ENCODE data around the gene HSDL2.
"Not testable (repeated sequence)": the region's sequence is repeated elsewhere in the genome, so short reads cannot be mapped to it uniquely, and the experiment has no call there.

Gene HSDL2

GRCh38 chr9:112401175-112401815 is 21.4 kb downstream of the HSDL2 start:
- peak in 1 of 3 experiments; percentile 33 for DNase-seq

- peak in 1 of 3 experiments; percentile 33 for DNase-seq
These were observed 23.8 kb downstream of the HSDL2 start for GRCh38 chr9:112403614-112404201.

DNA sequence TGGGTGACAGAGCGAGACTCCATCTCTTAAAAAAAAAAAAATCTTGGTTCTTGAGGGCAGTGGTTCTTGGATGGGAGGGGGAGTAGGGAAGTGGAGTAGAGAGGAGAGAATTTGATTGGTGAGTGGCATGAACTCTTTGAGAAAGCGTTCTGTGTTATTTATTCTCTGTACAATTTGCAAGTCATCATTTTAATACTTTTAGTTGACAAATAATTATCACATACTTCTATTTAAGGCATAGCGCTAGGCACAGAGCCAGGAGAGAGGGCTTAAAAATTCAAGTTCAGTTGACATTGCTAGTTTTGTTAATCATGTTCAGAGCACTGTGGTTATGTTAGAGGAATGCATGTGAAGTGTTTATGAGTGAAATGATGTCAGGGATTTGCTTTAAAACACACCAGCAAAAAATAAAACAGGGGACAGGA is 24.6 kb downstream of the HSDL2 start:
- DNase-seq = peak in 1 of 3 experiments; percentile 29

DNA sequence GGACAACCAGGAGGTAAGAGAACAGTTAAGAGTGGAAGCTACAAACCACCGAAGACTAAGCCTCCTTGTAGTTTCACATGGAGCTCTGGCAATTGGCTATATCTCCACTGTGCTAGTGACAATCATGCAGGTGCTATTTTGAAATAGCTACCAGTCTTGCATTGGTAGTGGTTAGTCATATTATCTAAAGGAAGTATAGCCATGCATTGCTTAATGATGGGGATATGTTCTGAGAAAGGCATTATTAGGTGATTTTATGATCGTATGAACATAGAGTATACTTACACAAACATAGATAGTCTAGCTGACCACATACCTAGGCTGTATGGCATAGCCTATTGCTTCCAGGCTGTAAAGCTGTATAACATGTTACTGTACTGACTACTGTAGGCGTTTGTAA is 28.4 kb downstream of the HSDL2 start:
- no peak for DNase-seq

DNA sequence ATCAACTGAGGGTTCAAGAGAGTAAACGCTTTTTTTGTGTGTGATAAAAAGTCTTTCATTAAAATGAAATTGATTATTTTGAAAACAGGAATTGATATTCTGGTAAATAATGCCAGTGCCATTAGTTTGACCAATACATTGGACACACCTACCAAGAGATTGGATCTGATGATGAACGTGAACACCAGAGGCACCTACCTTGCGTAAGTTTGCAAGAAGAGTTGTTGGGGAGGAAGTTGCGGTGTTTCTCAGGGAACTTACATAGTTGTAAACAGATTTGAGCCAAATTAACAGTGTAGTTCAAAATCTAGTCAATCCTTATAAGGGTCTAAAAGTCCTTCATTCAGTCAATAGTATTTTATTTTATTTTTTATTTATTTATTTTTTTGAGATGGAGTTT is 28.9 kb downstream of the HSDL2 start:
- DNase-seq = no peak

- DNase-seq = no peak
These were observed 29.9 kb downstream of the HSDL2 start for GRCh38 chr9:112409758-112410157.

- no peak for DNase-seq
These were observed 31.7 kb downstream of the HSDL2 start for GRCh38 chr9:112411626-112412027.

DNA sequence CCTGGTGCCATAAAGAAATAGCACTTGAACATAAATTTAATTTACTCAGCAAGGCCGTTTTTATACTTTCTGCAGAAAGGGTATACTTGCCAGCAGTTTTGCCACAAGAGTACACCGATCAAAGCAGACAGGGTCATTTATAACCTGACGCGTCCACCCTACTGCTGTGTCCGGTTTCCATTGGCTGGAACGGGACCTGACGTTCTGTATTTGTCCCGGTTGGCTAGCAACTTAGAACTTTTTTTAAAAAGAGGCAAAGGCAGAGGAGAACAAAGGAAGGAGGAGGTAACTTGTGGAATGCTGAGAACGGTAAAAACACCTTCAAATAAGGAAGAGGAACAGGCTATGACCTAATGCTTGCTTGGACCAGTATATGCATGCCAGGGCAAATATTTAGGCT is 33.8 kb downstream of the HSDL2 start:
- DNase-seq = not testable (repeated sequence)

DNA sequence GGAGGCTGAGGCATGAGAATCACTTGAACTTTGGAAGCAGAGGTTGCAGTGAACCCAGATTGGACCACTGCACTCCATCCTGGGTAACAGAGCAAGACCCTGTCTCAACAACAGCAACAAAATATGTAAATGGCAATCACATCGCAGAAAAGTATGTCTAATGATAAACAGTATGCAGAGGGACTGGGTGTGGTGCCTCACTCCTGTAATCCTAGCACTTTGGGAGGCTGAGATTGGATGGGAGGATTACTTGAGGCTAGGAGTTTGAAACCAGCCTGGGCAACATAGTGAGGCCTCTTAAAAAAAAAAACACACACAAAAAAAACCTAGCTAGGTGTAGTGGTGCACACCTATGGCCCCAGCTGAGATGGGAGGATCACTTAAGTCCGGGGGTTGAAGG is 40.3 kb downstream of the HSDL2 start:
- DNase-seq = no peak

- no peak for DNase-seq
These were observed 41.9 kb downstream of the HSDL2 start for GRCh38 chr9:112421771-112422222.

DNA sequence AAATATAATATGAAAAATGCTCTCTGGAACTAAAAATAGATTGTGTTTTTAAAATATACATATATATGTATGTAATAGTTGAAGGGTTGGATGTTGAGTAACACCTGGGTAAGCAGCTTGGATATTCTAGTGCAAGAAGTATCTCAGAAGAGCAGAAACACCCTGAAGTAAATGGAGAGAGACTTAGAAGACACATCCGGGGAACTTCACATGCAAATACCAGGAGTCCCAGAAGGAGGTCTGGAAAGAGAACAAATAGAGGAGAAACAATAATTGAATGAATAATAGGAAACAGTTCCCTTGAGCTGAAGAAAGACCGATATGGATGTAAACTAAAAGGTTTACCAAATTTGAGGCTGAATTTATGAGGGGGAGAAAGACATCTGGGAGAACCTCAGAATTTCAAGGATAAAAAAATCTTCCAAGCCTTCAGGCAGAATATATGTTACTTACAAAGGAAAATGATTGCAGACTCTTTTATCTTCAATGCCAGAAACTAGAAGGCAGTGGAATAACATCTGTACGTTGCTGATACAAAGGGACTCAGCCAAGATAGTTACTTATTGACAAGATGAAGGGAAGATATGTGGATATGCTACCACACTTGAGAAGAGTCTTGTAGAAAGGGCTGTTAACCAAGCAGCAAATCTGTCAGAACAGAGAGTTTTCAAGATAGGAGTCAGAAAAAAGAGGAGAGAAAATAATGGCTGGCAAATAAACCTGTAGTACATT is 42.7 kb downstream of the HSDL2 start:
- no peak for DNase-seq

DNA sequence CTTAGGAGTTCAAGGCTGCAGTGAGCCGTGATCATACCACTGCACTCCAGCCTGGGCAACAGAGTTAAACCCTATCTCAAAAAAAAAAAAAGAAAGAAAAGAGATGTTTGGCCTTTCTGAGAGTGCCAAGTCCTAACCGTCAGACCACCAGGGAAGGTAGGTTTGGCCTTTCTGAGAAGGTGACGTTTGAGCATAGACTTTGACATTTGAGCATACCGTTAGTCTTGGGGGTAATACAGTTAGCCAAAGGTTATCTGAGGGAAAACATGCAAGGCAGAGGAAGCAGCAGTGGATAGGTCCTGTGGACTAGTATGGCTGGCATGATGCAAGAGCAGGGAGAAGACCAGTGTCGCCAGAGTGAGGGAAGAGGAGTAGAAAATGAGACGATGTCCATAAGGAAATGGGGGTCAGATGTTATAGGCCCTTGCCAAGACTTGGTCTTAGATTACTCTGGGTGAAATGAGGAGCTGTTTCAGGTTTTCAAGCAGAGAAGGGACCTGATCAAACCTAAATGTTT is 50.2 kb downstream of the HSDL2 start:
- no peak for DNase-seq

GRCh38 chr9:112433499-112434392 is 53.8 kb downstream of the HSDL2 start:
- peak in 1 of 3 experiments; percentile 87 for DNase-seq

DNA sequence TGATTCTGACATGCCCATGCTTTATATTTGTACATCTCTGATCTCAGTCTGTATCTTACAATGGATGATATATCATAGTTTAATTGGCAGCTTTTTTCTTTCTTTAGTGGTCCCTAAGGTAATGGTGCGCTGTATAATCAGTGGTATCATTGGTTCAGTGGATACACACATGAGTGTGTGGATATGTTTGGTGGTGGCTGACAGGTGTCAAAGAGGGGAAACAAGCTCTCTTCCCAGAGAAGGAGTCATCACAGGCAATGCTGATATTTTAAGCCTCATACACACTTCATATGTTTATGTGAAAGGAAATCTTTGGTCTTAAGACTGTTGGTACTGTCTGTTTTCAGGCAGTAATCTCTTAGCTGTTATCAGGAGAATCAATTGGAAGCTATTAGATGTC is 54.6 kb downstream of the HSDL2 start:
- peak in 1 of 3 experiments; percentile 5 for DNase-seq

DNA sequence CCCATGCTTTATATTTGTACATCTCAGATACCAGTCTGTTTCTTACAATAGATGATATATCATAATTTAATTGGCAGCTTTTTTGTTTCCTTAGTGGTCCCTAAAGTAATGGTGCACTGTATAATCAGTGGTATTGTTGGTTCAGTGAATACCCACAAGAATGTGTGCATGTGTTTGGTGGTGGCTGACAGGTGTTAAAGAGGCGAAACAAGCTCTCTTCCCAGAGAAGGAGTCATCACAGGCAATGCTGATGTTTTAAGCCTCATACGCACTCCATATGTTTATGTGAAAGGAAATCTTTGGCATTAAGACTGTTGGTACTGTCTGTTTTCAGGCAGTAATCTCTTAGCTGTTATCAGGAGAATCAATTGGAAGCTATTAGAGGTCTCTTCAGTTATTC is 57.5 kb downstream of the HSDL2 start:
- DNase-seq = peak in 1 of 3 experiments; percentile 33

DNA sequence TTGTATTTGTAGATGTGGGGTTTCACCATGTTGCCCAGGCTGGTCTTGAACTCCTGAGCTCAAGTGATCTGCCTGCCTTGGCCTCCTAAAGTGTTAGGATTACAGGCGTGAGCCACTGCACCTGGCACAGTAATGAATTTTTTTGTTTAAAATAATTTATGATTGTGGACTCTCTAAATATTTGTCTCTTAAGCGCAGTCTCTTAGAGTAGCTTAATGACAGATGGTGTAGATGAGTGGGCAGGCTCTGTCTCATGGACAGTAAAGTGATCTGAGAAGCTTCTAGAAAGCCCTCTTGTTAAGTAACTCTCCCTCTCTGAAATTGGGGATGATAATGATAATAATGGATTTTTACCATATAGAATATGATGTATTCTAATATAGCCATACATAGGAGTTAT is 59.3 kb downstream of the HSDL2 start:
- peak; percentile 12 to 82 (median 21) for DNase-seq

DNA sequence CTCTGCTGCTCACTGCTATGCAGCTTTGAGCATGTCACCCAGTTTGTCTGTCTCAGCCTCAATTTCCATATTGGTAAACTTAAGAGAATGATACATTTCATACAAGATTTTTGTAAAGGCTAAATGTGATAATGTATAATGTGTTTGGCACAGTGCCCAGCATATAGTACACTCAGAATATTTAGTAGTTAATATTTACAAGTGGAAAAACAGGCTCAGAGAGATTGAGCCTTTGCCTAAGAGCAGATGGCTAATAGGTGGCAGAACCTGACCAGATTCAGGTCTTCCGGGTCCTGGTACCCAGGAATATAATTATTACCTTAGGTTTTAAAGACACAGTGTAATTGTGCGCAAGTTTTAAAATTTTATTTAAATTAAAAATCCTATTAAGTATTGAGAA is 59.9 kb downstream of the HSDL2 start:
- DNase-seq = peak in 2 of 3 experiments; percentile 41 to 80

DNA sequence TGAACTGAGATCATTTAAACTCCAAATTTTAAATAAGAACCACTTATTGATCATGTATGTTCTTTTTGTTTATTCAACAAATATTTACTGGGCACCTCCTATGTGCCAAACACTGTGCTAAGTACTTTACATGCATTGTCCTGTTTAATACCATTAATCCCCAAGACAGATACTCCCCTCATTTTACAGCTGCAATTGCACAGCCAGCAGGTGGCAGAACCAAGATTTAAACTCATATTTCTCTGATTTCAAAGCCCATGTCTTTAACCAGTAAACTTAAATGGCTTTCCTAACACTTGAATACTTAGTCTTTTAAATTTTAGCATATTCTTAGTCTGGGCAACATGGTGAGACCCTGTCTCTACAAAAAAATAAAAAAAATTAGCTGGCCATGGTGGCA is 63.3 kb downstream of the HSDL2 start:
- DNase-seq = peak in 1 of 3 experiments; percentile 18

GRCh38 chr9:112443636-112444035 is 63.7 kb downstream of the HSDL2 start:
- DNase-seq = no peak

- no peak for DNase-seq
These were observed 65.3 kb downstream of the HSDL2 start for GRCh38 chr9:112445196-112445595.

DNA sequence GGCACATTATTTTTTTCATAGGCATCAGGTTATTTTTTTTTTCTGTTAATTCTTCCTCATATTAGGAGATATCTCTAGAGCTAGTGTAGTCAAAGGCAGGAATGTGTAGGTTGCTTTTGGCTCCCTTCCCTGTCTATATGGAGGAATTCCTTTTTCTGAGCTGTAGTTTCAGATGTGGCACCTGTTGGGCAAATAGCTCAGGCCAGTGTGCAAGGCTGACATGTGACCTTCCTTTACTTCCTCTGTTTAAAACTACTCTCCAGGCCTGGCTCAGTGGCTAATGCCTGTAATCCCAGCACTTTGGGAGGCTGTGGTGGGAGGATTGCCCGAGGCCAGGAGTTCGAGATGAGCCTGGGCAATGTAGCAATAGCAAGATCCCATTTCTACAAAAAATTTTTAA is 66.2 kb downstream of the HSDL2 start:
- no peak for DNase-seq

DNA sequence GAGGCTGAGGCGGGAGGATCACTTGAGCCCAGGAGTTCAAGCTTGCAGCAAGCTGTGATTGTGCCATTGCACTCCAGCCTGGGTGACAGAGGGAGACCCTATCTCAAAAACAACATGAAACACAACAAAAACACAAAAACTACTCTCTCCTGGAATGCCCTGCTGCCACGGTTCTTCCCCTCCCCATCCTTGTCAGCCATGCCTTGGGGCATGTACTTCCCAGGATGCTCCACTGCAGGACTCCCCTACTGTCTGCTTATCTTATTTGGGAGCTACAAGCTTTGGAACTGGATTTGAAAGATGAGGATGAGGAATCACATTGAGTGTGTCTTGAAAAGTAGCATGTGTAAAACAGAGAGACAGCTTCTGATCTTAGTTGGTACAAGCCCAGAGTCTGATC is 66.6 kb downstream of the HSDL2 start:
- no peak for DNase-seq

- no peak for DNase-seq
These were observed 67.4 kb downstream of the HSDL2 start for GRCh38 chr9:112447283-112447761.
